GM21619 (cell line): ENCODE data around the gene UGT1A10.

Source experiments
- ATAC-seq: cut with Tn5 transposase; IDR thresholded peaks from one replicate; pipeline ENCODE4 v1.9.1; 2021; ENCODE audit not compliant: unreplicated experiment

UGT1A10 gene

DNA sequence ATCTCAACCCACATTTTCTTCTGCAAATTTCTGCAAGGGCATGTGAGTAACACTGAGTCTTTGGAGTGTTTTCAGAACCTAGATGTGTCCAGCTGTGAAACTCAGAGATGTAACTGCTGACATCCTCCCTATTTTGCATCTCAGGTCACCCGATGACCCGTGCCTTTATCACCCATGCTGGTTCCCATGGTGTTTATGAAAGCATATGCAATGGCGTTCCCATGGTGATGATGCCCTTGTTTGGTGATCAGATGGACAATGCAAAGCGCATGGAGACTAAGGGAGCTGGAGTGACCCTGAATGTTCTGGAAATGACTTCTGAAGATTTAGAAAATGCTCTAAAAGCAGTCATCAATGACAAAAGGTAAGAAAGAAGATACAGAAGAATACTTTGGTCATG is 131.8 kb downstream of the UGT1A10 start:
- no peak for ATAC-seq

GRCh38 chr2:233769260-233769659 is 133.0 kb downstream of the UGT1A10 start:
- no peak for ATAC-seq

DNA sequence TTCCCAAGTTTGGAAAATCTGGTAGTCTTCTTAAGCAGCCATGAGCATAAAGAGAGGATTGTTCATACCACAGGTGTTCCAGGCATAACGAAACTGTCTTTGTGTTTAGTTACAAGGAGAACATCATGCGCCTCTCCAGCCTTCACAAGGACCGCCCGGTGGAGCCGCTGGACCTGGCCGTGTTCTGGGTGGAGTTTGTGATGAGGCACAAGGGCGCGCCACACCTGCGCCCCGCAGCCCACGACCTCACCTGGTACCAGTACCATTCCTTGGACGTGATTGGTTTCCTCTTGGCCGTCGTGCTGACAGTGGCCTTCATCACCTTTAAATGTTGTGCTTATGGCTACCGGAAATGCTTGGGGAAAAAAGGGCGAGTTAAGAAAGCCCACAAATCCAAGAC is 135.9 kb downstream of the UGT1A10 start:
- no peak for ATAC-seq

- ATAC-seq = no peak
Measured at GRCh38 chr2:233772583-233772982, 136.3 kb downstream of the UGT1A10 start.

GRCh38 chr2:233773854-233774253 is 137.6 kb downstream of the UGT1A10 start:
- no peak for ATAC-seq

GRCh38 chr2:233775414-233775813 is 139.2 kb downstream of the UGT1A10 start:
- ATAC-seq = no peak

DNA sequence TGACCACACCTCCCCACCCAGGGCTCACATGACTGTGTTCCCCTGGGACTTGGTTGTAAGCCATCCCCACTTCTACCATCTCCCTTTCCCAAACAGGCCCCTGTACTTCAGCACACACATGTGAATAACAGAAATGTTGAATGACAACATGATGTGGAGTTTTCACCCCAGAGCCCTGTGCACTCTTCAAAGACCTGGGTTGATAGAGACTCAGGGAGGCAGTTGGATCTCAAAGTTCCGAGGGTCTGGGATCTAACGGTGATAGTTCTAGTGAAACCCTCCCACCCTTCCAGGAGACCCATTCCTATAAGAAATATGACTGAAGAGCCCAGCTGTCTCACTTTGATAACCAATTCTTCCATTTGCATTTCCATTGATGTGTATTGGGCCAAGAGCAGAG is 141.8 kb downstream of the UGT1A10 start, which contains the start of gene MROH2A:
TSS of gene MROH2A (plus strand) at position 301 of the 400 bp plus-strand sequence. CDS start 1,029 bp downstream, outside the sequence.
- ATAC-seq = no peak

- ATAC-seq = no peak
Measured at GRCh38 chr2:233779722-233780121, 143.5 kb downstream of the UGT1A10 start.

DNA sequence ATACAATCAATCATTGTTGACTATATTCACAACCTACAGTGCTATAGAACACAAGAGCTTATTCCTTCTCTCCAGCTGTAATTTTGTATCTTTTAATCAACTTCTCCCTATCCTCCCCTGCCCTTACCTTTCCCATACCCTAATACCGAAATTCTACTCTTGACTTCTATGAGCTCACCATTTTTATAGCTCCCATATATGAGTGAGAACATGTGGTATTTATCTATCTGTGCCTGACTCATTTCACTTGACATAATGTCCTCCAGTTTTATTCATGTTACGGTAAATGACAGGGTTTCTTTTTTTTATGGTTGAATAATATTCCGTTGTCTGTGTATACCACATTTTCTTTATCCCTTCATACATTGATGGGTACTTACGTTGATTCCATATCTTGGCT is 144.5 kb downstream of the UGT1A10 start:
- ATAC-seq = no peak

DNA sequence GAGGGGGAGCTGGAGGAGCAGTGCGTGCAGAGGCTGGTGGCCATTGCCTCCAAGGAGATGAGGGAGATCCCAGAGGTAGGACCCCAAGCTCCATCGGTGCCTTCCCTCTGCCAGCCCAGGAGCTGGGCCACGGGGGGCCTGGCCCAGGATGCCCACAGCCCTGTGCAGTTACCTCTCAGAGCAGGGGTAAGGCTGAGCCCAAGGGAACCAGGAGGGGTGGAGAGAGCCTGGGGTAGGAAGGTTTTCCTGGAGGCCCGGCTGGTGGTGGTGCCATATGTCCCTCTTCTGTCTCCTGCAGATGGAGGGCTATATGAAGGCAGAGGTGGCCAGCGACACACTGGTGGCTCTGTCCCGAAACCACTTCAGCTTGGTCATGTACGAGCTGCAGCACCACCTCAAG is 153.3 kb downstream of the UGT1A10 start:
- ATAC-seq = no peak

DNA sequence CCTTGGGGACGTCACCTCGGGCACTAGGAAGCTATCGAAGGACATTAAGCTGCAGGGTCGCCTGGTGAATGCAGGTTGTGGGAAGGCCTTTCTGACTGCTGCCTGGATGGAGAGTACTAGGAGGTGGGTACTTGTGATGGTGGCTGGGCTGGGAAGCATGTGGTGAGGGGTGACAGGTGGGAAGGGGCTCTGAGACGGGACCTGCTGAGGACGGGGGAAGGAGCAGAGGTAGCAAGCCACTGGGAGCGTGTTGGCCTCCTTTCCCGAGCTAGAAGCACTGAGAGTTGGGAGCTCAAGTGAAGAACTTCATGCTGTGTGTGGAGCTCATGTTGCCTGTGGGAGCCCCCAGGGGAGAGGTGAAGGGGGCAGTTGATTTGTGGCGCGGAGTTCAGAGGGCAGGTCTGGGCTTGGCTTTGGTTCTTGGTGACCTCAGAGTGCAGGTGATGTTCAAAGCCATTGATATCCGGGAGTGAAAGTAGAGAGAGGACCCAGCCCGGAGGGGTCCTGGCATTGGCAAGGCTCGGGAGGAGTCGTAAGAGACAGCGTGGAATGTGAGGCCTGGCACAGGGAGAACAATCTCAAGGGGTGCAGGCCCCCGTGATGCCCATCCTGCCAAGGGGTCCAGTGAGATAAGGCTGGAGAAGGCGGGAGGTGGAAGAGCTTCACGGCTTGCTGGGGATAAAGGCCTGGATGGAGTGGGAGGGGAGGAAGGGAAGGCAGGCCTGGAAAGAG is 155.1 kb downstream of the UGT1A10 start:
- no peak for ATAC-seq

GRCh38 chr2:233791883-233792329 is 155.7 kb downstream of the UGT1A10 start:
- no peak for ATAC-seq

GRCh38 chr2:233792720-233793119 is 156.5 kb downstream of the UGT1A10 start:
- ATAC-seq = no peak

- ATAC-seq = no peak
Measured at GRCh38 chr2:233793465-233794127, 157.3 kb downstream of the UGT1A10 start.

GRCh38 chr2:233794128-233794658 is 157.9 kb downstream of the UGT1A10 start:
- ATAC-seq = no peak

DNA sequence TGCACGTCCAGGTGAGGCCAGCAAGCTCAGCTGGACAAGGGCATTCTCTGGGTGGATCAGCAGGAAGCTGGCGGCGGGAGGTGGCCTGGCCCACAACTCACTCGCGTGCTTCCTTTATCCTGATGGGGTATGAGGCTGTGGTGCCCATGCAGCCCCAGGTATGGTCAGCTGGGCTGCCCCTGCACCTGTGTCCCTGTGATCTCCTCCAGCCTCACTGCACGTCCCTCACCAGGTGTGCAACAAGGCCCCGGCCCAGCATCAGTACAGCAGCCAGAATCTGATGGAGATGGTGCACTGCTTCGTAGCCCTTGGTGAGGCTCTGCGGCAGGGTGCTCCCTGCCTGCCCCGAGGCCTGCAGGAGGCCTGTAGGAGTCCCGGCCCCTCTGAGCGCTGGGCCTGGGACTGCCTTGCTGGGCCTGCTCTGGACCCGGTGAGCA is 159.5 kb downstream of the UGT1A10 start:
- ATAC-seq = no peak

GRCh38 chr2:233796254-233796653 is 160.0 kb downstream of the UGT1A10 start:
- no peak for ATAC-seq

- no peak for ATAC-seq
Measured at GRCh38 chr2:233798335-233799086, 162.3 kb downstream of the UGT1A10 start.

DNA sequence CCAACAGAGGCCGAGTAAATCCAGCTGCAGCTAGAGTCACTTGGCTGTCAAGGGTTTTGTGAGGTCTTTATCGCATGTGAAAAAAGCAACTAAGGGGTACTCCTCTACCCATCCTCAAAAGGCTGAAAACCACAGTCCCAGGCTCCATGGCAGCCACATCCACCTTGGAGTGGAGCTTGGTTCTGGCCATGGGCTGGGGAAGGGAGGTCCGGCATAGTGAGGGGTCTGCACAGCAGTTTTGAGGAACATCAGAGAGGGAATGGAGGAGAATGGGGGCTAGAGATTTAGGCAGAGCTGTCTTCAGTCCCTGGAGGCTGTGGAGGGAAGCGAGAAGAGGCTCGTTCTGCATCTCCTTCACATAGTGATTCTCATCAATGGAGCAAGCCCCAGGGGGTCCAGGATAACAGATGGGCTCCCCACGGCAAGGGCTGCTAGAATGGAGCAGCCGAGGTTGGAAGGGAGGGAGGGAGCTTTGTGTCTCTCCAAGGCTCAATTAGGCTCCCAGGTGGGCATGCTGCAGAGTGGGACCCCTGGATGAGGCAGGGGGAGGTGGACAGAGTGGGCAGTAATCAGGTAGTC is 162.9 kb downstream of the UGT1A10 start:
- ATAC-seq = no peak

DNA sequence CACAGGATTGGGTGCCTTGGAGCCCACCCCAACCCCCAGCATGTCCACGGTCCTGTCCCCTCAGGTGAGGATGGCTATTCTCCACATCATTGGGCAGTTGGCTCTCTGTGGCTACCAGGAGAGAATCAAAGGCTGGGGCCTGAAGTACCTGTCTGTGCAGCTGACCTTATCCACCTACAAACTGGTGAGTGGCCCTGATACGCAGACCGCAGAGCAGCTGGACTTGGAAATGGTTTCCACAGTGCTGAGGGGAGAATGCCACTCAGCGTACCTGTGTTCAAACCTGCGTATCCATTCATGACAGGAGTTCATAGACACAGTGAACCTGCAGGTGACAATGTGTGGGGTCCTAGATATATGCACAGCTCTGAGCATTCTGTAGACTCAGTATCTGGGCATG is 163.5 kb downstream of the UGT1A10 start:
- ATAC-seq = no peak

DNA sequence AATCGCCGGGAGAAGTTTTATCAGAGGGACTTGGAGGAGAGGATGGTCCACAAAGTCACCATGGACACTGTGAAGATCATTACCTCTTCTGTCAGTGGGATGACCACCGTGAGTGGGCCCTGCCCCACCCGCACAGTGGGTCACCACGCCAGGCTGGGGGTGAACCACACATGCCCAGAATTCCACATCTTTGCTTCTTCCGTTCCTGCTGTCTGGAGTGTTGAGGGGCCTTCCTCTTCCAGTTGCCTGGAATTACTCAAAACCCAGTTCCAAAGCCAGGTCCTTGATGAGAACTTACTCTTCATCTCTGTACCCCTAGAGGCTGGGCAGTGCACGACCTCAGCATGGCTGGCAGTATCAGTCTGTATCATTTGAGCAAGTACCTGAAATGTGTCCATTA is 164.0 kb downstream of the UGT1A10 start:
- no peak for ATAC-seq
